GM21576 (cell line): ENCODE measurements around the gene ZDHHC13.

Experiments used
- ATAC-seq: cut with Tn5 transposase; IDR thresholded peaks from one replicate; pipeline ENCODE4 v1.9.1; 2021; ENCODE audit warnings: mild to moderate bottlenecking, moderate library complexity; ENCODE audit not compliant: unreplicated experiment

The ZDHHC13 gene

GRCh38 chr11:19200410-19201201 lies 83.6 kb downstream of the ZDHHC13 start:
- ATAC-seq: no peak

- no peak for ATAC-seq
Measured at GRCh38 chr11:19201737-19202605, 85.0 kb downstream of the ZDHHC13 start, which contains the start of gene CSRP3. Gene CSRP3 (minus strand): TSS chr11:19201983. CDS start chr11:19192448, 9,535 bp downstream.

- ATAC-seq: no peak
Measured at GRCh38 chr11:19204836-19205235, 87.9 kb downstream of the ZDHHC13 start.

- ATAC-seq: no peak
Measured at GRCh38 chr11:19208181-19208580, 91.2 kb downstream of the ZDHHC13 start.

- no peak for ATAC-seq
Measured at GRCh38 chr11:19208959-19209546, 92.1 kb downstream of the ZDHHC13 start.

GRCh38 chr11:19209617-19210370 lies 92.8 kb downstream of the ZDHHC13 start:
- no peak for ATAC-seq

GRCh38 chr11:19216021-19216420 lies 99.1 kb downstream of the ZDHHC13 start:
- no peak for ATAC-seq

- ATAC-seq: no peak
Measured at GRCh38 chr11:19216709-19217374, 99.9 kb downstream of the ZDHHC13 start.

- no peak for ATAC-seq
Measured at GRCh38 chr11:19218216-19218615, 101.2 kb downstream of the ZDHHC13 start.

GRCh38 chr11:19218786-19219460 lies 102.0 kb downstream of the ZDHHC13 start:
- no peak for ATAC-seq

- ATAC-seq: no peak
Measured at GRCh38 chr11:19220903-19221724, 104.1 kb downstream of the ZDHHC13 start.

GRCh38 chr11:19225123-19225522 lies 108.2 kb downstream of the ZDHHC13 start:
- ATAC-seq: no peak

GRCh38 chr11:19225581-19225980 lies 108.6 kb downstream of the ZDHHC13 start:
- ATAC-seq: no peak
